DMS53 treated with DMSO at 0.1 percent for 48 hours (cell line): Measurements from ENCODE around the gene MARCKS.
A peak's percentile ranks its signal among the peaks of the same experiment; 100 is the strongest.

Experiments used
- DNase-seq: peaks from one replicate; lab custom pipeline; 2025; ENCODE audit not compliant: unreplicated experiment; lab: John Stamatoyannopoulos, UW

The MARCKS gene

DNA sequence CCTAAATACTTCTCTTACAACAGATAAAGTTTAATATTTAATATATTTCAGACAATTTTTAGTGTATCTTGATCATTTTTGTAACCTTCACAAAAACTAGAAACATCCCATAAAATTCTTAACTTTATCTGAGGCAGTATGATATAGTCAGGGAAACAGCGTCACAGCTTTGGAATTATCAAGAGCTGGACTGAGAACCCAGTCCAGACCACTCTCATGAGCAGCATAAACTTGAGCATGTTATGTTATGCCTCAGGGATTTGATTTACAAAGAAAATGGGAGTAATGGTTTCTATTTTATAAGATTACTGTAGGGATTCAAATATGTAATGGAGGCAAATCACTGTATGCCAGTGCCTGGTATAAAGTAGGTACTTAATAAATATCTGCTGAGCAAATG, 8.3 kb upstream of the MARCKS start:
- no peak for DNase-seq

DNA sequence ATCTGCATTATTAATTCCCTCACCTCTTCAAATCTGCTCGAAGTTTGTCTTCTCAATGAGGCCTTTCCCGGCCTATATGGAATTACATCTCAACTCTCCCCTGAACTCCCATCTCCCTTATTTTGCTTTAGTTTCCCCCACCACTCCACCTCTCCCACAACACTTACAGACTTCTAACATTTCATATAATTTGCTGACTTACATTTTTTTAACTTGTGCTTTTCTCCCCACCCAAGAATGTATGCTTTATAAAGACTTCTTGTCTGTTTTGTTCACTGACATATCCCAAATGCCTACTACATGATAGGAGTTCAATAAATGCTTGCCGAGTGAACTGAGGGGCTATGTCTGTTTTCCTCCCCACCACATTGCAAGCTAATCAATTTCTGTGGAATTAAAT, 3.9 kb upstream of the MARCKS start:
- DNase-seq, result no peak

DNA sequence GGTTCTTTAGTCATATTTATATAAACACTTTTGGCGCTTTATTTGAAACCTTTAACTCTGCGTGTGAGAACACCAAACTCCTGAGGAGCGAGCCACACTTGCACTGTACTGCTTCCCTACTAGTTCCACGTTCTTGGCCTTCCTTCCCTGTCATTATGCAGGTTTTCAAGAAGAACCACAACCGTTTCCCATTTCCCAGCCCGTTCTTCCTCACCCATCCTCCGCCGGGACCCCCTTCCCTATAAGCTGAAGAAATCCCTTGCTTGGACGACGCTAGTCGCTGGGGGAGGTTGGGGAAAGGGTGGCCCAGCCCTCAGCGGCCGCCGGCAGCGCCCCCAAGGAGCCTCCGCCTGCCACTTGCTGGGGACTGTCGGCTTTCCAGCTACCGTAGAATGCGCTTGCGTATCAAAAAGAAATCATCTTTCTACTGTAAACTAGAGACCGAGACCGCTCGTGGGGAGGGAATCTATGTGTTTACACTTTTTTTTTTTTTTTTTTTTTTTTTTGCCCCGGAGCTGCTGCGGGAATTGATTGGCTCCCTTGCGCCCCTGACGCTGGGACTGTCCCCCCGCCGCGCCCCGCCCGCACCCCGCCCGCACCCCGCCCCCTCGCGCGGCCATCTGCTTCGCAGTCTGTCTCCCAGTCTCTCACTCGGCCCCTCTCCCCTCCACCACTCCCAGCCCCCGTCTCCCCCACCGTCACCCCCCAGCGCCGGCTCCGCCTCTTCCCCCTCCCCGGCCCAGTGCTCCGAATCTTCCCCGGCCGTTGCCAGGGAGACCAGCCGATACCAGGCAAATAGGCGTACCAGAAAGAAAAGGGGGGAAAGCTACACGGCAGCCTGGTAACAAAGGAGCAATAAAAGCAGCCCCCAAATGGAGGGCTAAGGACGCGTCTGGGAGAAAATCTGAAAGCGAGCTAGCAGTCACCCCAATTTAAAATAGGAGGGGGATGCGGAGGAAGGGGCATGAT, 2.3 kb upstream of the MARCKS start:
- peak; percentile 67 for DNase-seq

DNA sequence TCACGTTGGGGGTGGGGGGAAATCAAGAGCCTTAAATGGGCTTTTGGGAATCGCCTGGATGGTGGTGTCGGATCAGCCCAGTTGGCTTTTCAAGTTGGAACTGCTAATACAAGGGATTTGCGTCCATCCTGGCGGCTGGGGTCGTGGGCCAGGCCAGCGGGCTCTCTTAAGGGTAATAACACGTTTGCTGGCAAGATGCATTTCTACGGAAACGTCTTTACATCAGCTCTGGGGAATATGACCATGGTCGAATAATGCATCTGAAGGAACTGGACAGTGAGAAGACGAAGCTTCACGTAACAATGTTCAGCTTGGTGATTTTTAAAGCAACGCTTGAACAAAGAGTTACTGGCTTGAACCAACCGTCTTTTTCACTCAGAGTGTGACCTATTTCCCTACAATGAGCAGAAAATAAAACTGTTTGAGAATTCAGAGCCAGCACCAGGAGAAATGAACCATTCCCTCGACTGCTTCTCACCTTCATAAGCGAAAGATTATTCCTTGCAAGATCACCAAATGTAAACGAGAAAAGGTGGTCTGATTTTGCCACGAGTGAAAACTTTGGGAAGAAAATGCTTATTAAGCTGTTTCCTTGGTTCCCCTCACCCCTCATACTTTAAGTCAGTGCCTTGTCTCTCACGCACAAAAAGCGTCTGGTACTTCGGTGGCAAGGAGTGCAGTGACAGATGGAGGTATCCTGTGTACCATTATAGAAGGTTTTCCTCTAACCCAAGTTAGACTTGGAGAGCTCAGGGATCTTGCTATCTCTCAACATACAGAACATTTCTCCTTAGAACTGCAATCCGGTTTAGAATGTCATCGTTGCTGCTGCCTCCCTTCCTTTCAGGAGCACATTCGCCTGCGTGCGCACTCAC, 1.4 kb upstream of the MARCKS start:
- peak; percentile 43 for DNase-seq

GRCh38 chr6:113856375-113856624, 845 bp upstream of the MARCKS start:
- no peak for DNase-seq

- no peak for DNase-seq
These were observed 673 bp downstream of the MARCKS start for GRCh38 chr6:113857556-113858479.

- peak; percentile 54 for DNase-seq
These were observed 1.6 kb downstream of the MARCKS start for GRCh38 chr6:113858480-113859348.

- no peak for DNase-seq
These were observed 2.4 kb downstream of the MARCKS start for GRCh38 chr6:113859349-113860180.

GRCh38 chr6:113860181-113860955, 3.2 kb downstream of the MARCKS start:
- DNase-seq, result no peak

- no peak for DNase-seq
These were observed 5.0 kb downstream of the MARCKS start for GRCh38 chr6:113862112-113862511.

DNA sequence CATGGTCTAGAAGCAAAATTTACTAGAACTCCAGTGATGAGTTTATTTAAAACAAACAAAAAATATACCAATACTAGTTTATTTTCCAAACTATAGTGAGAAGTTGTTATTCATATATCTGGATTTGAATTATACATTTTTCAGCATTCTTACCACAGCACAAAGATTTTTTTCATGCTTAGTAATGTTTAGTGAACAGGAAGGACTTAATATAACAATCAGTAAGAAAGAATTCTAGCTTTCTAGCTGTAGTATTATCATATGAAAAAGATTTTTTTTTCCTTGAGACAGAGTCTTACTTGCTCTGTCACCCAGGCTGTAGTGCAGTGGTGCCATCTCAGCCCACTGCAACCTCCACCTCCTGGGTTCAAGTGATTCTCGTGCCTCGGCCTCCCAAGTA, 13.8 kb downstream of the MARCKS start:
- DNase-seq, result no peak

DNA sequence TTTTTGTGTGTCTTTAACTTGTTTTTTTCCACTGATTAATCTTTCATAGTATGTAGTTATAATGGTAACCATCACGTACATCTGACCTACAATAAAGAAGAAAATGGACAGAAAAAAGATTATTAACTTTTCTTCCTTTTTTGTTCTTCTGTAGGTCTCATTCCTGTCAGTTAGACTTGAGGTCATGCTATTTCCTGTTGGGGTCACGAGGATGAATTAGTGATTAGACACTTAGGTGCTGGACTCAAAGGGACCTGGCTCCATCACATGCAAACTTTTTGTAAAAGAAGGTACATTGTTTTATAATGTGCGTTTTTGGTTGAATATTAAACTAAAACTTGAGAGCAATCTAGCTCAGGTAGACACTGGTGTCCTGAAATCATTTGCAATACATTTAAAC, 14.8 kb downstream of the MARCKS start:
- no peak for DNase-seq

DNA sequence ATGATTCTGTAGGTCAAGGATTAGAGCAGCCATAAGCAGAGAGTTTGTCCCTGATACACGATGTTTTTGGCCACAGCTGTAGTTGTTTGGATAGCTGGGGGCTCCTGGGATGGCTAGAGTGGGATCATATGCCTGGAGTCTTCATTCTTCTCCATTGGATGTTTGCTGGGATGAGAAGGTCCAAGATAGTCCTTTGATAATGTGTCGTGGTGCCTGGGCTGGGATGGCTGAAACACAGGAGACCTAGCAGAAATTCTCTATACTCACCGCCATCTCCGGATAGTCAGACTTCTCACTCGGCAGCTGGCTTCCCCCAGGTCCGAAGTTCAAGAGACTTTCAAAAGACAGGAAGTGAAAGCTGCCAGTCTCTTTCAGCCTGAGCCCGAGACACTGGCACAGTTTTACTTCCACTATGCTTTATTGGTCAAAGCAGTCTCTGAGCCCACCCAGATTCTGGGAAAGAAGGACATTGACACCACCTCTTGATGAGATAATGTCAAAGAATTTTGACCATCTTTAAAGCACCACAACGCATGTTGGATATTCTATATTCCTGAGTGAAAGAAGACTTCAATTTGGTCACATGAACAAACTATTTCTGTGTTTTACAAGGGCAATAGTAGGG, 16.0 kb downstream of the MARCKS start:
- DNase-seq, result peak; percentile 79

- DNase-seq, result no peak
These were observed 18.3 kb downstream of the MARCKS start for GRCh38 chr6:113875470-113875869.

DNA sequence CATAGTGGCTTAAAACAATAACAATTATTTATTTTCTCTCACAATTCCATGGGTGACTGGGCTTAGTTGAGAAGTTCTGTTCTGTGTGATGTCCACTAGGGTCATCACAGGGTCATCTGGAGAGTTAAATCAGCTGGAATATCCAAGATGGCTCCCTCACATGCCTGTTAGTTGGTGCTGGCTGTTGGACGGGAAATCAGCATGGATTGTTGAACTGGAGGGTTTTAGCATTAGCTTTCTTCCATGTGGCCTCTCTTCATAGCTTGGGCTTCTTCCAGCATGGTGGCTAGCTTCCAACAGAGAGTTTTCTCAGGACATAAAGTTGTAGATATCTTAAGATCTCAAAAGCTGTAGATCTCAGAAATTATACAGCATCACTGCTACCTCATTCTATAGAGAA, 19.6 kb downstream of the MARCKS start:
- DNase-seq, result no peak

DNA sequence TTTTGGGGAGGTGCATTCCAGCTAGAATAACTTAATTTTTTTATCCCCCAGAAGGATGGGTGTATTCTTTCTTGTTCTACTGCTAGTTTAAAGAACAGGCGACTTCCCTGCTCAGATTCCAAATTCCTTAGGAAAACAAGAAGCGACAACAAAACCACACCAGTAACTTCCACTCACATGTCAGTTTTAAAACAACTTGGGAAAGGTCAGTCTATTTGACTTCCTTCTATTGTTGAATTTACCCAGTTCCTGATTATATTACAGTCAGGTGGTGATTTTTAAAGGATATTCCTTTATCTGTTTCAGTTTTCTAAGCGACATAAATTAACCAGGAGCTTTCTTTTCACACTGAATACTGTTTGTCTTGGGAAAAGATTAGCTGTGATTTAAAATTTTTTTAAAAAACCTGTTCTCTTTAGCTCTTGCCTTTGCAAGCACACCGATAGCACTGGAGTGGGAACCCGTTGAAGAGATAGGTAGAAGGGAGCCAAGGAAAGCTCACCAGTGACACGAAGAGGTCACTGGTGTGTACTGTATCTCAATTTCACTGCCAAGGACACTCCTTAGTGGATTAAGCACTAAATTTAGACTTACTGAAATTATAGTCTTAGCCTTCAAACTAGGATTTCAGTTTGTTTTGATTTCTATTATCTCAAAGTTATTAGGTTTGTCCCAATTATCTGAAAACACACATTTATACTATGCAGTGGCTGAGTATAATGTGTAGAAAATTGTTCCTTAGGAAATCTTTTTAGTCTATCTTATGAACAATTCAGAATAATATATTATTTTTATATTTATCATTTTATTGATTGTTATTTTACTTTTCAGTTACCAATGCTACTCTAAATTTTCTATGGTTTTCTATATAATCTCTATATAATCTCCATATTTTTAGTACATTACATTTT, 22.3 kb downstream of the MARCKS start:
- peak; percentile 66 for DNase-seq

GRCh38 chr6:113881478-113881980, 24.4 kb downstream of the MARCKS start:
- DNase-seq, result no peak
